ENCODE results near the gene ABCA1.
"Not testable (repeated sequence)": the region's sequence is repeated elsewhere in the genome, so short reads cannot be mapped to it uniquely, and the experiment has no call there.

Gene ABCA1

DNA sequence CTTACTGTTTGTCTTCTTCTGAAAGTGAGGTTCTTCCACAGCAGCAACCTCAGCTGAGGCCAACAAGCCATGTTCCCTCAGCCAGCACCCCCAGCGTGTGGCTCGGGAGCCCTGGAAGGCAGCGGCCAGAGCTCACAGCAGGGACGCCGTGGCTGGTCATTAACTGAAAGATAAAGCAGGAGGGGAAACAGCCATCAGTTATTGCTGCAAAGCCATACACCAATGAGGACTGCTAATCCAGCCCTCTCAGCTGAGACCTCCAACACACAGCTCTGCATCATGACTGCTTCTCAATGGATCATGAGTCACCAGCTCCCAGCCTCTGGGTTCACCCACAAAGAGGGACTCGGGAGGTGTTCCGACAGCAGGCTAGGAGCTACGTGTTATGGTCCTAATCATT, 24.3 kb downstream of the ABCA1 start:
- no peak for DNase-seq (ENCODE audit: low read depth)

DNA sequence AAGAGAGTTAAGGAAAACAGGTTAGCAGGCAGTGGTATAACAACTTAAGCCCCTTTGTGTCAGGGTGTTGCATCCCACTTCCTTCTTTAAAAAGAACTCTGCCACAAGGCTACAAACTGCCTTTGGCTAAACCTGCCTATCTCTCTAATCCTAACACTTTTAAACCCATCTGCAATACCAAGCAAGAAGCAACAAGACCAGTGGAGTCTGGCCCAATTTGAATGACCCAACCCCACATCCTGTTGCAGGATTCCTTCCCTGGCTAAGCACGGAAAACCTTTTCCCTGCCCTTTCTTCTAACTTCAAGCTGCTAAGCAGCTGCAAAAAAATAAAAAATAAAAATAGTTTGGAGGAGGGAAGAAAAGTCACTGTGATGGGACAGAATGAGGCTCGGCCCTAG, 27.1 kb downstream of the ABCA1 start:
- no peak for DNase-seq (ENCODE audit: low read depth)

DNA sequence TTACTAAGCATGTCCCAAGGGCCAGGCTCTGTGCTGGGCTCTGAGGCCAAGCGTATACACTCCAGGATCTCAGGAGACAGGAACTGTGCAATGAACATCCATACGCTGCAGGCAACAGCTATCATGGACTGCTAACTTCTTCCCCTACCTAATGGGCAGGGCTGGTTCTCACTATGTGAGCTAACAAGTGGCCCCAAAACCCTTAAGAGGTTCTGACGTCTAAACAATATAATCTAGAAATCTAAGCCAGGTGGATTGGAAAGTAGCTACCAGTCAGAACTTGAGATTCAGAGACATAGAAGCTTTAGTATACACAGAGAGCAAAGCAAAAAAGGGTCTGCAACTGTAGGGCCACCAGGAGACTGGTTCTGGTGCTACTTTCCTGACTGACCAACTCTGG, 27.6 kb downstream of the ABCA1 start:
- DNase-seq (ENCODE audit: low read depth) = no peak

DNA sequence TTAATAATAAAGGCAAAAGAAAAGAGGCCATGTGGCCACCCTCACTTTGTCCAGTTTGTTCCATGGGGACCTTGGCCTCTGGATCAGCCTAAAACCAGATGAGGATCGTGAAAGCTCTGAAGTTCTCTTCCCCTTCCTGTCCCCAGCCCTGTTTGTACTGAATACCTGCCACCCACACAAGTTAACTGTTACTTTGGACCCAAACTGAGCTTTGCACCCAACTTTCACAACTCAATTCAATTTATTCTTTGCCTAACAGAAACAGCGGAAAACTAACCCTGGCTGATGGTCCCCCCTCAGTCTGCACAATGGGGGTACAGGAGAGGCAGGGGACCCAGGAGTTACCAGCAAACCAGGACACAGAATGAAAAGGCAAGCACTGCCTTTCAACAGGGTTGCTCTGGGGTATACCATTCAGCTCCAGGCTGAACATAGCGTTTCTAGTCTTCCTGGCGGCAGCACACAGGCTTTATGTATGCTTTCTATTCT, 28.2 kb downstream of the ABCA1 start:
- DNase-seq (ENCODE audit: low read depth) = no peak

DNA sequence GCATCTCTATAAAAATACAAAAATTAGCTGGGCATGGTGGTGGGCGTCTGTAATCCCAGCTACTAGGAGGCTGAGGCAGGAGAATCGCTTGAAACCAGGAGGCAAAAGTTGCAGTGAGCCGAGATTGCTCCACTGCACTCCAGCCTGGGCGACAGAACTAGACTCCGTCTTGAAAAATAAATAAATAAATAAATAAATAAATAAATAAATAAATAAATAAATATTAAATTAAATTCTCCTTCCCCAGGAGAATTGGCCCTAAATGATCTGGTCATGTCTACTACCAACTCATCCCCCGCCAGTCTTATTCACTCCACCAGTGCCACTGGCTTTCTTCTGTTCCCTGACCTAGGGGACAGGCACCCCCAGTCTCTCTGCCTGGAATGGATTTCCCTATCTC, 29.6 kb downstream of the ABCA1 start:
- not testable (repeated sequence) for DNase-seq (ENCODE audit: low read depth)

DNA sequence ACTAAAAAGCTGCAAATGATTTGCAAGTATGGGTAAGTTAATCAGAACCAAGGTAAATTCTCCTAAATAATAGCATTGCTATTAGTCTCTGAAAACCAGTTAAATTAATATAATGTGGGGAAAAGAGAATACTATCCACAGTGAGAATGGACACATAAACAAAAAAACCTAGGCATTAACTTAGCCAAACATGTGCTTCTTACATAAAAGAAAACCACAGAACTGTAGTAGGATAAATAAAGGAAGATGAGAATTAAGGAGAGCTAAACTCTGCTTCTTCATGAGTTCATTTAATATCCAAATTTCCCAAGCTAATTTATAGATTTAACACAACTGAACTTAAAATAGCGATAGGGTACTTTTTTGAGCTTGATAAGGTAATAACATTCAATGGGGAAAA, 31.8 kb downstream of the ABCA1 start:
- DNase-seq (ENCODE audit: low read depth) = no peak

DNA sequence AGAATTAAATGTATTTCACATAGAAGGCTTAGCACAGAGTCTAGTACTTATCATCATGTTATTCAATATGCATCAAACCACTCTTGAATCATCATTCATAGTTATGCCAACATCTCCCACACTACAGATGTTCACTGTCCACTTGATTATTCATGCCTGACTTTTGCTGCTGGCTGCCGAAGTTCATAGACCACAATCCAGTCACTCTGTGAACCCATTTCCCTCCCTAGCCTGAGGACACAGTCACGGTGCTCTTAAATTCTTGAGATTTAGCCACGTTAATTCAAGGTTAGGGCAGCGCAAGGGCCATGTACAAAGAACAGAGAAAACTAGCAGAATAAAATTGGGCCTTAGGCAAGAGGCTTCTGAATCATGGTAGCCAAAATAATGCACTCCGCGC, 32.4 kb downstream of the ABCA1 start:
- no peak for DNase-seq (ENCODE audit: low read depth)

DNA sequence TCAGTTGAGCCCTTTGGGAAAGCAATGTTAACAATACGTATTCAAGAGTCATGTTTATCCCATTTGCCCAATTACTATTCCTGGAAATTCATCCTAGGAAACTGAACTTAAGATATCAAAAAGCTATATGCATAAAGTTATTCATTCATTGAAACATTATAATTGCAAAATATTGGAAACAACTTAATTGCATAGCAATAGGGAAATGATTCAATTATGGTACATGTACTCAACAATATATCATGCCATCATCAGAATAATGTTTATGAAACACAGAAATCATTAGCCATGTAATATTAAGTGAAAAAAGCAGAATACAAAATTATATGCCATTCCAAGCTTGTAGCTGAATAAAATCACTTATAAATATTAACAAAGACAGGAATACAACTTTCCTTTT, 35.3 kb downstream of the ABCA1 start:
- DNase-seq (ENCODE audit: low read depth) = no peak

DNA sequence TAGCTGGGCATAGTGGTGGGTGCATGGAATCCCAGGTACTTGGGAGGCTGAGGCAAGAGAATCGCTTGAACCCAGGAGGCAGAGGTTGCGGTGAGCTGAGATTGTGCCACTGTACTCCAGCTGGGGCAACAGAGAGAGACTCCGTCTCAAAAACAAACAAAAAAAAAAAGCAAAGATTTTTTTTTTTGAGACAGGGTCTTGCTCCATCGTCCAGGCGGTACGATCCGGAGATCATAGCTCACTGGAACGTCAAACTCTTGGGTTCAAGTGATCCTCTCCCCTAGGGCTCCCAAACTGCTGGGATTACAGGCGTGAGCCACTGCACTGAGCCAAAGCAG, 37.6 kb downstream of the ABCA1 start:
- no peak for DNase-seq (ENCODE audit: low read depth)

DNA sequence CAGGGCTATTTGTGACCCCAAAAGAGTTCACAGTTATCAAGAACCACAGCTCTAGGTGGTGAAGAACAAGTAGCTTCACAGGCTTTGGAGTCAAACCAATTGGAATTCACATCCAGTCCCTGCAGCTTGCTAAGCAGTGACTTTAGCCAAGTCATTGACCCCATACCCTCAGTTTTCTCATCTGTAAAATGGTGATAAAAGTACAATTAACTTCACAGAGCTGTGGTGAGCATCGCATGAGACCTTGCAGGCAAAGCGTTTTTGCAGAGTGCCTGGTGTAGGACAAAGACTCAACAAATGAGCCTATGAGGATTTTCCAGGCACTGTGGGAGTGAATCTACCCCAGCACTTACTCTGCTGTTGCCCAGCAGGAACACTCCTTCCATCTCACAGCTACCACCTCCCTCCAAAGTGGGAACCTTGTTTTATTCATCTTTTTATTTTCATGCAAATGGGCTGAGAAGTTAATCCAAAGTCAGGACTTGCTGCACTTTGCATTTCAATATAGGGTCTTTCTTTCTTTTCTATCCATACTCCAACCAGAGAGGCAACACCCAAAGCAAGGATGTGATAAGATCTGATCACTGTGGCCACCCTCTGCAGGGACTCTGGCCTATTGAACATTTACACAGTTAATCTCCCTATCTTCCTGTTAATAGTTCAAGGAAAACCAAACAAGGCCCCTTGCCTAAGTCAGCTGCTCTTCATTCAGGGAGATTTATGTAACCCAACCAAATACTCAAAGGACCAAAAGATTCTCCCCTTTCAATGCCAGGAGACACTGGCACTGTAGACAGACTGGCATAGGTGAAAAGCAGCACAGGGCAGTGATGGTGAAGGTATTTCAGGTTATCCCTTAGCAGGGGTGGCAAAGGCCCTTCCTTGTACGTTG, 41.9 kb downstream of the ABCA1 start:
- no peak for DNase-seq (ENCODE audit: low read depth)

DNA sequence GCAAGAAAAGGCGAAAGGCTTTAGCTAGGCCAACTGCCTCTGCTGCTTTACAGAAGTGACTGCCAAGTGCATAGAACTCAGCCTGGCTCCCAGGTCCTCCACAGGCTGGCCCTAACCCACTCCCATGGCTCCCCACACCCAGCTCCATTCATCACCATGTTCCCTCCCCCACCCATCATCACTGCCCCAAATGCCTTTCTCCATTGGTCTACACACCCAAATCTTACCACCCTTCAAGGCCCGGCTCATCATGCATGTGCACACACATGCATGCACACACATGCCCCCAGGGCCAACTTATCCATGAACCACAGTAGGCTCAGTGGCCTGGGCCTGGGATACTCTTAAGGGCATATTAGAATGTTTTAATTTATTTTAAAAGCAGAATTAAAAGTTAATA, 44.8 kb downstream of the ABCA1 start:
- DNase-seq (ENCODE audit: low read depth) = no peak

DNA sequence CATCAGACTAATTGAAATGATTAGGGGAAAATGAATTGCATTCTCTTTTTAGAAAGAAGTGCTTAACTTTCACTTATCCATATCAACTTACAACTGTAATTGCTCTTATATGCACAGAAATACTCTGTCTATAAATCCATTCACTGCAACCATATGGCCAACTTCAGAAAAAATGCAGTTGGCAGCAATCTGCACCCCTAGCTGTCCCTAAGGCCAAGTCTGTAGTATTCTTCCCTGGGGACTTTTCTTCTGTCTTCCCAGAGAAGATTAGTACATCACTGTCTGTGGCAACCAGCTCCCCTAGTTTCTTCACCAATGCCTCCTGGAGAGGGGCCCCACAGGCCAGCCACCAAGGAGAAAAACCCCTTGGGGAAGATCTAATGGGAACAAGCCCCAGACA, 45.4 kb downstream of the ABCA1 start:
- DNase-seq (ENCODE audit: low read depth) = no peak

DNA sequence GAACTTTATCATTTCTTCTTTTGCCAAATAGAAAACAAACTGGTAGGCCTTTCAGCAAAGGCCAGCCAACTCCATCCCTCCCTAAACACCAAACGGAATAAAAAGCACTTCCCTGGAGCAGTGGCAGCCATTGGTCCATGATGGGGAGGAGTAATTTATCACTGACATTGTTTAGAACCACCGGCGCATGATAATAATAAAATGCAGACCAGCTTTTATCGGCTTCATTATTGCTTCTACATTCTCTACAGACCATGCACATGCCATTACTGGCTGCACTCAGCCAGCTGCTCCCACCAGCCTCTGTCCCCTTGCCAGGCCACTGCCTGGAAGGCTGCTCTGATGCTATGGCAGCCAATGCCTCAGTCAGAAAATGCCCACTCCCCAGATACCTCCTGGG, 45.9 kb downstream of the ABCA1 start:
- no peak for DNase-seq (ENCODE audit: low read depth)

DNA sequence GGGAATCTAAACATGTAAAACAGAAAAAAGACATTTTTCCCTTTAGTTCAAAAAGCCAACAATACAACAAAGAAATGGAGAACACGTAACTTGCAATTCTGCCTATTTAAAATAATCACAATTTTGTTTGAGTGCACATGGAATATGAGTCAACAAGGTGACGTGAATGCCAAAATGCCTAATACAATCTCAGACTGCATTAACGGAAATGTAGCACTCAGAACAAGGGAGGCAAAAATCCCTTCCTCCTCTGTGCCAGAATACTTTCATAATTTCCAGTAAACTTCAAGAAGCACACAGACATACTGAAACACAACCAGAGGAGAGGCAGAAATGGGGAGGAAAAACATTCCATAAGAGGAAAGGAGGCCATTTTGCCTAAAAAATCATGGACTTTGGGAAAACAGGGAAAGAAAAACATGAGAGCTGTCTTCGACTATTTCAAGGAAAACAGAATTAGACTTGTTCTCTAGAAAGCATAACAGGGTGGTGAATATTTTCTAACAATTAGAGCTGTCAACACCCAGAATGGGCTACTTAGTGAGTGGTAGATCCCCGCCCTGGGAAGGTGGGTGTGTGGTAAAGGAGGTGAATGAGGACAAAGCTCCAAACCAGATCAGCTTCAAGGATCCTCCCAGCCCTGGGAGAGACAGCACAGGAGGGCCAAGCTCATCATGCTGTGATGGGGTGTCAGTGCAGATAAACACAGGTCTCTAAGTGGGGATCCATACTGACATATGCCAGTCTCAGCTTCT, 48.2 kb downstream of the ABCA1 start:
- no peak for DNase-seq (ENCODE audit: low read depth)

DNA sequence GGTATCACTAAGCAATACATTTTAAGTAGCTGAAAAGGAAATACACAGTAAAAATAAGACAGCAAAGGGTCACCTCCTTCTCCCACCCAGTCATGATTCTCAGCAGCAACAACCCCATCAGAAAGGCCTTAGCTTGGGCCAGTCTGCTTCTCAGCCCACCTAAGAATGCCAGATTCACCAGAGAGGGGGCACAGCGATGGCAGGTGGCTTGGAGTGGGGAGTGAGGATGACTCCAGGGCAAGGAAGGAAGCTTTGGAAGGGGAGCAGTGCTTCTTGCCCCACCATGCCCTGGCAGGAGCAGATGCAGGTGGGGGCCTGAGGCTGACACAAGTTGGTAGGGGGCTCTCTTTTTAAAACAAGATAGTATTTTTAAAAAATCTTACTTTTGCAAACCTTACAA, 51.4 kb downstream of the ABCA1 start:
- no peak for DNase-seq (ENCODE audit: low read depth)

DNA sequence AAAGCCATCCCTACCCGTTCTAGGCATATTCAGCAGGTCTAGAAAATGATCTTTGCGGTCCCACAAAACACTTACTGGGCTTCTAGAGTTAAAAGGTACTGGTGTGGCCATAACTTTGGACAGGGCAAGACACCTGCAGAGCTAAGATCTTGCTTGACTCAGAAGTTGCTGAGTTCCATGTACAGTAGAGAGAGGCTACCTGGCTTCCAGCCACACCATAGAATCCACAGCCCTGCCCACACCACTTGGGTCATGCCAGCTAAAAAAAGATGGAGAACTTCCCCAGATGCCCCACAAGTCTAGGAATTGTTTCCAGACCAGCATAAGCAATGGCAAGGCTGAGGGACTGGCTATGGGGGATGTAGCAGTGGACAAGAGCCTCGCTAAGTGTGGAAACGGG, 52.1 kb downstream of the ABCA1 start:
- DNase-seq (ENCODE audit: low read depth) = no peak

DNA sequence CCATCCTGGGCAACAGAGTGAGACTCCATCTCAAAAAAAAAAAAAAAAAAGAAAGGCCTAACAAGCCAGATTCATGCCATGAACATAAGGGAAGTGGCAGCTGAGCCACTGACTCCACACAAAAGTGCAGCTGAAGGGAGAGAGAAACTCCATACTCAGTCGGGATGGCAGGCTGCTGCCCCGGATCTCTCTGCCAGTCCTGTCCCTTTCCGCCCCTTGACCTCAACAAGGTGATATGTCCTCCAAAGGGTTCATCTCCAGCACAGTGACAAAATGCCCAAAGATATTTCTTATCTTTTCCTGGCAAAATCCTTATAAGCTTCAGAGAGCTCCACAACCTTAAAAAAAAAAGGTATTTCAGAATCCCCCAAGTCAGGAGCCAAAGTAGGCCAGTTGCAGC, 52.6 kb downstream of the ABCA1 start:
- no peak for DNase-seq (ENCODE audit: low read depth)

DNA sequence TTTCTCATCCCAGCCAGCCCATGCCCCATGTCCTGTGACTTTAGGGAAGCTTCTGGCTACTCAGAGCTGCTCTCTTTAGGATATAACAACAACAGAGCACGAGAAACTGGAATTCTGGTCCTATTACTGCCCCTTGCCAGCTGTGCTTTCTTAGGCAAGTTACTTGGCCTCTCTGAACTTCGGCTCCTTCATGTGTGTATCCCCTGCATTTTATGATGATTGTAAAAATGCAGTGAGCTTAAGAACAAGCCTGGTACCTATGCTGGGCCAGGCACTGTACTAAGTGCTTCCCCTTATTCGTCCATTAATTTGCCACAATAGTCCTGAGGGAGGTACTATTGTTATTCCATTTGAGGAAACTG, 54.5 kb downstream of the ABCA1 start:
- DNase-seq (ENCODE audit: low read depth) = no peak

DNA sequence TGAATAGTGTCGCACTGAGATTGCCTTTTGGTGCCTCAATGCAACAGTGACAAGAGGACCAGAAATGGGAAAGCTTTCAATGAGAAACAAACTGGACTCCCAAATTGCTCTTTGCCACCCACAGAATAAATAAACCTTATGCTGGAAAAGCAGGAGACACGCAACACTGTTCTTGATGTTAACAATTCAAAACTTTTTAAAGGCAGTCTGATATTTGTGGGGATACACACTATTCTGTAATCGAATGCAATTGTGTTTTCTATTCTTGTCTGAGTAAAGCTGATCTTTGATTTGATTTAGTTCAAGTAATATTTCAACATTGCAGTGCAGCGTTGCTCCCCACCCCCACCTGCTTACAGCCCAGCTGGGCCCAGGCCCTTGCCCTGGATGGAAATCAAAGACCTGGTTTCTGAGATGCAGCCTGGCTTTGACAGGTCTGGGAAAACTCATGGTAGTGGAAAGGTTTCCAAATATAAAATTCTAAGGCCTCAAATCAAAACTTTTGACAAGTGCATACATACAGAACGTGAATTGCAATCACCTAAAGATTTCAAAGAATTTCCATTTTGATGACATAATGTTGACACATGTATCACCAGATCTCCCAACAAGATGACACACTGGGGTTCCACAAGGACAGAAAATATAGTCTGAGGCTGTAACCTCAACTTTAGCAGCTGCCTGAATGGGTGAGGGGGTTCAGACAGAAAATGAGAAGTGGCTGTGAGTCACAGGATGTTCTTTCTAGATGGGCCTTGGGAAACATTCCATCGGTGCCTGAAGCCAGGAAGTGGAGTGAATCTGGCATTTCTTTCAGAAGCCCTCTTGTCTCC, 55.1 kb downstream of the ABCA1 start:
- DNase-seq (ENCODE audit: low read depth) = no peak

DNA sequence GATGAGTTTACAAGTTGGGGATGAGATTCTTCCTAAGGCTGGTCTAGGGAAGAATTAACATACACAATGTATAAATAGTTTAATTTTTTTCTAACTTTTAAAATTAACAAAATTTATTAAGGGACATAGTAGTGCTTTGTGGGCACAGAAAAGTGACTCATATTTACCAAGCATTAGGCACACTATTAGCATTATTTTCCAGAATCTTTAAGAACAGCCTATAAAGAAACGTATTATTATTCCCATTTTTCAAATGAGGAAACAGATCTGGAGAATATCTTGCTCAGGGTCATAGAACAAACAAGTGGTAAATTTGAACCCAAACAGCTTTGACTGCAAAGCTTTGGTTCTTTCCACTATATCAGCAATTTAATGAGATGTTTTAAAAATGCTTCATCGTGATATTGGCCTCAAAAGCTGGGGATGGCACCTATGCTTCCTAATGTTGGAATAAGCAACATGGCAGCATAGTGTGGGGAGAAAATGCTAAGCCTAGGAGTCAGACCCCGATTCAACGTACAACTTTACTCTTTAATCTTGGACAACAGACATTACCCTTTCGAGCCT, 55.9 kb downstream of the ABCA1 start:
- no peak for DNase-seq (ENCODE audit: low read depth)

DNA sequence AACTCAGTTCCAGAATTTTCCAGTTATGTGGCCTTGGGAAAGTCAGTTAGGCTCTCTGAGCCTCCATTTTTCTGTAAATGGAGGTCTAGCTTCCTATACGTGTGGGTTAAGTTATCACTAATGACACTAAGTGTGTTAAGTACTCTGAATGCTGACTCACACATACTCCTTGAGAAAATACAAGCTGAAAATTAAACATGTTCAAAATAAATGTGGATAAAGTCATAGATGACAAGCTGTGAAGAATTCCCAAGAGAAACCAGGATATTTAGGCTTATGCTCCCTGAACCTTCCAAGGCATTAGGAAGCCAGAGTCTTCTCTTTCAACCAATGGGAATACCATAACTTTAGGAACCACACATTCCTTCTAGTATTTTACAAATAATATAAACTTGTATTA, 58.1 kb downstream of the ABCA1 start:
- DNase-seq (ENCODE audit: low read depth) = no peak

DNA sequence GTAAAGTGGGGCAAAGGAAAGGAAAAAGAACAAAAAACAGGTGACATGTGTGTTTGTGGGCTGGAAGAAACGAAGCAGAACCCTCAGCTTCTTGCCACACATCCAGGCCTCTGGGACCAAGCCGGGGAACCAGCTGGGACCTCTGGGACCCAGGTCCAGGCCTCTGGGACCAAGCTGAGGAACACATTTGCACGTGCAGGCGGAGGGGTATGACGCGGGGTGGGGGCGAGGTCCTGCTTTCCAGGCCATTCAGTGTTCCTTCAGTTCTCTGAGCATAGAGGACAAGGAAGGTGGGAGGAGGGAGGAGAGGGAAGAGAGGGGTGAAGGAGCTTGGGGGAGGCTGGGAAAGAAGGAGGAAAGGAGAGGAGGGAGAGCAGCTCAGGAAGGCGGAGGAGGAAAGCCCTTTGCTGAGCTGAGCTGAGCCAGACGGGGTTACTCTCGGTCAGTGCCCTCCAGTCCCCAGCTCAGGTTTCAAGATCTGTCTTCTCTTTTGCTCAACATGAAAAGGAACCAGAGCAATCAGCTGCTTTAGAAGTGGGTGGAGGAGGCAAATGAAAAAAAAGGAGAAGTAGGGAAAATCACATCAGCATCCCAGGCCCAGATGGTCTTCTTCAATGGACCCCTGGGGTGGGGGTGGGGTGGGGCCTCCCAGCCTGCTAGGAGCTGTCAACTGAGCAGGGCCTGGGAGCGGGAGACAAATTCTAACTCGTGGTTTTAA, 59.1 kb downstream of the ABCA1 start:
- no peak for DNase-seq (ENCODE audit: low read depth)

Data from stimulated activated CD8-positive, alpha-beta memory T cell treated with anti-CD3 and anti-CD28 coated beads, Interleukin-12 subunit alpha, Interleukin-12 subunit beta, amount 100 ng/mL, for 1 hour (primary cell).